ENCODE results near the gene KIAA1217.

GRCh38 chr10:24451325-24451820 lies 242.4 kb downstream of the KIAA1217 start:
- TF ChIP-seq CTCF (IDR thresholded peaks at IDR 0.05) (no peak), POLR2A (IDR thresholded peaks at IDR 0.05) (no peak)
